Frontal cortex (tissue), 4 donors: Measurements from ENCODE around the gene MBOAT2. TPM values are rescaled to one million over a fixed set of nuclear protein-coding genes. Genes with fewer than 3 reads are reported as not detected.
"Not testable (repeated sequence)": the region's sequence is repeated elsewhere in the genome, so short reads cannot be mapped to it uniquely, and the experiment has no call there.

ENCODE experiments used
- DNase-seq, 2 donors: peaks; one replicate each; pipeline ENCODE4 v3.0.0; 2012; ENCODE audit warnings: low spot score in 2 of 2
- FAIRE-seq: peaks from 2 replicates; lab custom pipeline; 2012; peaks lifted over from hg19 to GRCh38; lab: Jason Lieb, UNC
- total RNA-seq: library from RNA; depleted of rRNA; stranded (reverse); fragments of >200 nt; gene quantifications from one replicate; pipeline ENCODE4 v1.2.3, GENCODE V29; 2014
- donor health status: control.
- donor health status: control.
- donor health status: control.

Gene MBOAT2
- total RNA-seq, 1 donor from 2014 or later = 125 TPM

DNA sequence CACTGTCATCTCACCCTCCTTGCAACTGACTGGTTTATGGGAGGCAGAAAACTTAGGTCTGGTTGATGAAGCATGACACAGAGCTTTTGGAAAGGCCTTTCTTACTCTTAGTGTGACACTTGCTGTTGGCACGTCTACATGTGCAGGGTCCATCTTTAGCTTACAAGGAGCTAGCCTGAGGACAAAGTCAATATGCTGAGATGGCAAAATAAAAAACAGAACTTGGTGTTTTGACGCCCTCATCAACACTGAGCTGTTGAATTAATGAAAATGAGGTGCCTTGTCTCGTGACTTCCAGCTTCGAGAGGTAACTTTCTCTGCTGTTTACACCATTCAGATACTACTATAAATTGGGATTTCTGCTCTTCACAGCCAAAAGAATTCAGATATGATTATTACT lies 87.5 kb downstream of the MBOAT2 start:
- DNase-seq (no peak), FAIRE-seq (no peak)

DNA sequence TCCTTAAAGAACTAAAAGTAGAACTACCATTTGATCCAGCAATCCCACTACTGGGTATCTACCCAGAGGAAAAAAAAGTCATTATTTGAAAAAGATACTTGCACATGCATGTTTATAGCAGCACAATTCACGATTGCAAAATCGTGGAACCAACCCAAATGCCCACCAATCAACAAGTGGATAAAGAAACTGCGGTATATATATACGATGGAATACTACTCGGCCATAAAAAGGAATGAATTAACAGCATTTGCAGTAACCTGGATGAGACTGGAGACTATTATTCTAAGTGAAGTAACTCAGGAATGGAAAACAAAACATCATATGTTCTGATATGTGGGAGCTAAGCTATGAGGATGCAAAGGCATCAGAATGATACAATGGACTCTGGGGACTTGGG lies 89.7 kb downstream of the MBOAT2 start:
- not testable (repeated sequence) for FAIRE-seq, DNase-seq

DNA sequence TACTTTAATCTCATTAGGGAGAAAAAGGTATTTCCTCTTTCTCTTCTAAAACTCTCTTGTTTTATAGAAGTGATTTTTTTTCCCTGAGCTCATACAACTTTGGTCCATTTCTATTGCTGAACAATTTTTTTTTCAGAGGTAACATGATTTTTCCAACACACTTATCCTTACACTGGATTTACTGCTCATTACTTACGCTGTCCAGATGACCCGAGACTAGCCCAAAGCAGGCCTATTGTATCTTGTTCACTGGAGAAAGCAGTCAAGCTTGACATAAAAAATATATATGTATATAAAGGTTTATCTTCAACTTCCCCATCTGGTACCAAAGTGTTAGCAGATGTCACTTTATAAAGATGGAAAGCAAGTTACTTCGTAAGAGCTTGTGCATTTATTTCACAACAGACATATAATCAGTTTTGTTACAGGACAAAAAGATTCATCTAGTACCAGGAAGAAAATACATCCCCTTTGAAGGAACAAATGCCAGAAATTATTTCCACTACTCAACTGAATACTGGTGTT lies 95.7 kb downstream of the MBOAT2 start:
- no peak for DNase-seq
- no peak for FAIRE-seq

DNA sequence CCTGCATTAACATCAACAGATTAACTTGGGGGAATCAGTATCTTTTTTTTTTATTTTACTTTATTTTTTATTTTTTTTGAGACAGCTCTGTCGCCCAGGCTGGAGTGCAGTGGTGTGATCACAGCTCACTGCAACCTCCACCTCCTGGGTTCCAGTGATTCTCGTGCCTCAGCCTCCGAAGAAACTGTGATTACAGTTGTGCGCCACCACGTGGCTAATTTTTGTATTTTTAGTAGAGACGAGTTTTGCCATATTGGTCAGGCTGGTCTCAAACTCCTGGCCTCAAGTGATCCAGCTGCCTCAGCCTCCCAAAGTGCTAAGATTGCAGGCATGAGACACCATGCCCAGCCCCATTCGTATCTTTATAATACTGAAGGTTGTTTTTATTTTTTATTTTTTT lies 99.6 kb downstream of the MBOAT2 start:
- FAIRE-seq, DNase-seq: not testable (repeated sequence)

GRCh38 chr2:8902757-8903156 lies 100.7 kb downstream of the MBOAT2 start:
- not testable (repeated sequence) for FAIRE-seq, DNase-seq

DNA sequence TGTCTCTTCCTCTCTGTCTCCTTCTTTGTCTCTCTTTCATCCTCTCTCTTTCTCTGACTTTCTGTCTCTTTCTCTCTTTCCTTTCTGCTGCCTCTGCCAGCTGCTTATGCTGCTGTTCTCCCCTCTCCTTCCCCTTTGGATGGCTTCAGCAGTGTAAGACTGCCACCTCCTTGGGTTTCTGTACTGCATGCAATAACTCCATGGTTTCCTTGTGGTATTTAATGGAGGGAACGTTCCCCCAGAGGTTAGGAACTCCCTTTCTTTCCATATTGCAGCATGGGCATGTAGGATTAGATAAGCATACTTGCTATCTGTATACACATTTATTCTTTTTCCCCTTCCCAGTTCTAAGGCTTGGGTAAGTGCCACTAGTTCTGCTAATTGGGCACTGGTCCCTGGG lies 106.3 kb downstream of the MBOAT2 start:
- DNase-seq, FAIRE-seq: not testable (repeated sequence)

- DNase-seq, FAIRE-seq: not testable (repeated sequence)
Observed at GRCh38 chr2:8896671-8897070, 106.8 kb downstream of the MBOAT2 start.

- not testable (repeated sequence) for DNase-seq, FAIRE-seq
Observed at GRCh38 chr2:8895087-8895912, 108.2 kb downstream of the MBOAT2 start.

- FAIRE-seq (no peak), DNase-seq (no peak)
Observed at GRCh38 chr2:8893978-8894820, 109.3 kb downstream of the MBOAT2 start.

DNA sequence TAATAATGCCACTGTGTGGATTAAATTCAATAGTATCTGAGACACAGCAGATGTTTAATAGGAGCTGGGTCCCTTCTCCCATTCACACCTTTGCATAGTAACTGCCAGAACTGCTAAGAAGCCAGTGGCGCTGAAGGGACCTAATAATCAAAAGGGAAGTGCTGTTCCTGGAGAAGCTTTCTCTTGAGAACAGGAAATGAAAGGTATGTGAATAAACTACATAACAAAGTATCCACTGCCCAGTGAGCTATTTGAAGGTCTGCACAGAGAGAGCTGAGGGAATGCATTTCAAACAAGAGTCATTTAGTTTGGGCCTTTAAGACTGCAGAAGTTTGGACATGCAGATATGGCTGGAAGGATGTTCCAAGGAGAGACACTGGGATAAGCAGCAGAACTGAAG lies 110.0 kb downstream of the MBOAT2 start:
- no peak for DNase-seq
- FAIRE-seq = no peak

GRCh38 chr2:8892111-8892510 lies 111.4 kb downstream of the MBOAT2 start:
- no peak for FAIRE-seq
- no peak for DNase-seq

GRCh38 chr2:8889978-8890377 lies 113.5 kb downstream of the MBOAT2 start:
- DNase-seq (no peak), FAIRE-seq (no peak)

- DNase-seq (no peak), FAIRE-seq (no peak)
Observed at GRCh38 chr2:8888963-8889362, 114.5 kb downstream of the MBOAT2 start.

DNA sequence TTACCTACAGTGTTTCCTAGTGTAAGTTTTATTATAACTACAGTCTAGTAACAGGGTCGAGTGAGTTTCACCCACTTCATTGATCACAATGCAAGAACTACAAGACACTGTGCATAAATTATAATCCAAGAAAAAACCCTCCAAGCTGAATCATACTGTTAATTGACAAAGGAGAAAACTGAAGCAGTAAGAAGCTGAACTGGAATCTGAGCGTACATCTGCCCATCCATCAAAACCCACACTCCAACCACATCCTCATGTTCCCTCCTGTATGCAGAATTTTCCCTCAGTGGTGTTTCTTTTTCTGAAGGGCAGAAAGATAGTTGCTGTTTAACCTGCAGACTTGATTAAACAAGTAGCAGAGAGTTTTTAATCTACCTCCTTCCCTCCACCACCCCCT lies 116.6 kb downstream of the MBOAT2 start:
- DNase-seq (no peak), FAIRE-seq (no peak)

DNA sequence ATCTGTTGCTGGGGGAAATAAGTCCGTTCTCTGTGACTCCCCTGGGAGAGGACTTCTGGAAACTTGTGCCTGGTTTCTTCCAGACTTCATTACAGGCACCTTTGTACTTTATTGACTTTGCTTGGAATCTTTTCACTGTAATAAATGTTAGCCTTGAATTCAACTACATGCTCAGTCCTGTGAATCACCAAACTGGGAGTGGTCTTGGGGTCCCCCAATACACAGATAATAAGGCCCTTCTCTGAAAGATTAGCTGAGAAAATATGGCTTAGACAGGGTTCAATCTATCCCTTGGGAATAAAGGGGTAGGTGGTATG lies 117.3 kb downstream of the MBOAT2 start:
- DNase-seq = no peak
- FAIRE-seq = no peak

DNA sequence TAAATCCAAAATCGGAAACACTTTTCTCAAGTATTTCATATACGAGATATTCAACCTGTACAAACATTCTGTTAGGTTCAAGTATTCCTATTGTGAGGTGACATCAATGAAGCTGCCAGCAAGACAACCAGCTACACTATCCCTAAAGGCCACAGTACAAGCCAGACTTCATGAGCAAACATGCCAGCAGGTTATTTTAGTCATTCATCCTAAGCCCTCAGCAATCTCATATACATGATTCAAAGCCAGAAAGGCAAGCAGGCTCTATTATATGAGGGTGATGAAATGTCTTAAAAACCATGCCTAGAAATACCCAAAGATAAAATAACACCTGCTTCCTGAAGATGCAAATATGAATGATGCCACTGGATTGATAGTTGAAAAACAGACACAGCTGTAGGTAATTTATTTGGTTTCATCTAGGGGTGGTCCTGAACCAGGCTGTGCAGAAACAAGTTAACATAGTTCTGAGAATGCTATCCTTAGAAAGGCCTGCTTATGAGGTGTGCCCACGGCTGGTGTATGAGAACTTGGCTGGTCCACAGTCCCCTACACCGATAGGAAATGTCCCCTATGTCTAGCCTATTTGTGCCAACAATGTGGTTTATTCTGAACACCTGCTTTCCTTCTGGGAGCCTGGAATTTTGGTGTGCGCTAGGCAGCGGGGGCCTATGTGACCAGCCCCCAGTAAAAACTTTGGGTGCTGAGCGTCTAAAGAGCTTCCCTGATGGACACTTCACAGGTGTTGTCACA lies 117.9 kb downstream of the MBOAT2 start:
- FAIRE-seq = no peak

GRCh38 chr2:8884812-8885211 lies 118.7 kb downstream of the MBOAT2 start:
- DNase-seq (no peak), FAIRE-seq (no peak)

More for the DNA sequence above, 117.9 kb downstream of the MBOAT2 start:
- DNase-seq = no peak

DNA sequence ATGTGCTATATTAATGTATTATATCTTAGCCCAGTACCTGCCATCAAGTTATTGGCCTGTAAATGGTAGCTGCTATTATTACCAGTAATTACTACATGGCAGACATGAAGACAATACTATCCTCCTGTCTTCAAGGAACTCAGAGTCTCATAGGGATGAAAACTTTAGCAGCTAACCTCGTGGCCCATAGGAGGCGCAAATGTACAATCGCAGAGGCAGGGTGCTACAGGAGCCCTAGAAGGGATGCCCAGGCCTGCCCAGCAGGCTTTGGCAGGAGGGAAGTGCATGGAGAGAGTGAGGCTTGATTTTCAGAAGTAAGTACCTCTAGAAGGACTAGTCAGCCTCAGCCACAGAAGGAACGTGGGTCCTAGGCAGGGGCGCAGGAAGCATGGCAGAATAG lies 121.4 kb downstream of the MBOAT2 start:
- FAIRE-seq (no peak), DNase-seq (no peak)

GRCh38 chr2:8877894-8878293 lies 125.6 kb downstream of the MBOAT2 start:
- no peak for DNase-seq
- FAIRE-seq = no peak

- FAIRE-seq (no peak), DNase-seq (no peak)
Observed at GRCh38 chr2:8877332-8877731, 126.2 kb downstream of the MBOAT2 start.
